ENCODE results near the gene MTMR11. TPM values are rescaled to one million over a fixed set of nuclear protein-coding genes. Genes with fewer than 3 reads are reported as not detected.

The MTMR11 gene
- total and polyA plus RNA-seq, 7 donors: 10.3 to 85.8 (median 22.5) TPM

DNA sequence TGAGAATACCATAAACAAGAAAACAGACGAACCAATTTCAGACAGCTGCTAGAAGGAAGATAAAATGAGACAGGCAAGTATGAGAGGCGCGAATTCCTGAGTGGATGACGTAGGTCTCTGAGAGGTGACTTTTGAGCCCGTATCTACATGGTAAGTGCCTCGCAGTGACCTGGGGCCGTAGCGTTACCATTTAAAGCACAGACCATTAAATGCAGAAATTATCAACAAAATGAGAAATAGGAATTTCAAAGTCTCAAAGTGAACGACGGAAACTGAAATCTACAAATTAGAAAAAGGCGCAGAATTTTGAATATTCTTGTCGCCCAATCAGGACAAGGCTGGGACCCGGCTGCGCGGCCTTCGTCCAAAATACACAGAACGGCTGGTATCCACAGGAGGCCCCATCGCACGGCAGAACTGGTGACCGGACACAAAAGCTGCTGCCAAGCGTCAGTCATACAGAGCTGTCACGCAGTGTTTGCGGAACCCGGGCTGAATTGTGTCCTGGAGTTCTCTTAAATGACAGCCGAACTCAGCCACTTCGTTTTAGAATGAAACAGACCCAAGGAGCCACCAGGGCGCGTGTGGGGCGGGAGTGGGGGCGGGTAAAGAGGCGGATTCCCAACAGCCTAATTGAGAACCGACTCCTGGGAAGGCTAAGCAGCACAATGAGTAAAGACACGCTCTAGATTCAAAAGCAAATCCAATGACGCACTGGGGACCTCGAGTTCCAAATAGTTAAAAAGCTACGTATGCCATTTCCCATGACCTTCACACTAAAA, 51.1 kb downstream of the MTMR11 start:
- WGBS, 2 donors: 0% methylated on average over 36 of the region's 36 CpGs
- intact Hi-C loops (cut with DNase I): loop anchor here (10.0 kb wide), 1 partner anchor 179 kb away; the partner anchor contains the start of gene VPS45
- peaks cover 3 to 32% (median 21%) of the 10 kb centered on the region in 4 donors for H3K4me1 ChIP-seq
- DNase-seq: peak; percentile 94
- TF ChIP-seq POLR2AphosphoS5 (IDR thresholded peaks at IDR 0.05) (peak; percentile 57 to 92 (median 76)), EP300 (IDR thresholded peaks at IDR 0.05) (peak in 1 of 4 donors; percentile 6), POLR2A (IDR thresholded peaks at IDR 0.05) (peak; percentile 32 to 33)
- TF ChIP-seq, protein P1, sequence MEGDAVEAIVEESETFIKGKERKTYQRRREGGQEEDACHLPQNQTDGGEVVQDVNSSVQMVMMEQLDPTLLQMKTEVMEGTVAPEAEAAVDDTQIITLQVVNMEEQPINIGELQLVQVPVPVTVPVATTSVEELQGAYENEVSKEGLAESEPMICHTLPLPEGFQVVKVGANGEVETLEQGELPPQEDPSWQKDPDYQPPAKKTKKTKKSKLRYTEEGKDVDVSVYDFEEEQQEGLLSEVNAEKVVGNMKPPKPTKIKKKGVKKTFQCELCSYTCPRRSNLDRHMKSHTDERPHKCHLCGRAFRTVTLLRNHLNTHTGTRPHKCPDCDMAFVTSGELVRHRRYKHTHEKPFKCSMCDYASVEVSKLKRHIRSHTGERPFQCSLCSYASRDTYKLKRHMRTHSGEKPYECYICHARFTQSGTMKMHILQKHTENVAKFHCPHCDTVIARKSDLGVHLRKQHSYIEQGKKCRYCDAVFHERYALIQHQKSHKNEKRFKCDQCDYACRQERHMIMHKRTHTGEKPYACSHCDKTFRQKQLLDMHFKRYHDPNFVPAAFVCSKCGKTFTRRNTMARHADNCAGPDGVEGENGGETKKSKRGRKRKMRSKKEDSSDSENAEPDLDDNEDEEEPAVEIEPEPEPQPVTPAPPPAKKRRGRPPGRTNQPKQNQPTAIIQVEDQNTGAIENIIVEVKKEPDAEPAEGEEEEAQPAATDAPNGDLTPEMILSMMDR (IDR thresholded peaks at IDR 0.05): peak in 1 of 4 experiments; percentile 4
- H3K9me3 ChIP-seq: no peaks in the 10 kb centered on the region
- H3K4me3 ChIP-seq: peak overlapping the region; percentile 72 to 79 (median 76)
- no peaks in the 10 kb centered on the region for H3K36me3 ChIP-seq
- no peaks in the 10 kb centered on the region for H3K27me3 ChIP-seq
- peak overlapping the region; percentile 97 to 100 (median 99) for H3K27ac ChIP-seq

DNA sequence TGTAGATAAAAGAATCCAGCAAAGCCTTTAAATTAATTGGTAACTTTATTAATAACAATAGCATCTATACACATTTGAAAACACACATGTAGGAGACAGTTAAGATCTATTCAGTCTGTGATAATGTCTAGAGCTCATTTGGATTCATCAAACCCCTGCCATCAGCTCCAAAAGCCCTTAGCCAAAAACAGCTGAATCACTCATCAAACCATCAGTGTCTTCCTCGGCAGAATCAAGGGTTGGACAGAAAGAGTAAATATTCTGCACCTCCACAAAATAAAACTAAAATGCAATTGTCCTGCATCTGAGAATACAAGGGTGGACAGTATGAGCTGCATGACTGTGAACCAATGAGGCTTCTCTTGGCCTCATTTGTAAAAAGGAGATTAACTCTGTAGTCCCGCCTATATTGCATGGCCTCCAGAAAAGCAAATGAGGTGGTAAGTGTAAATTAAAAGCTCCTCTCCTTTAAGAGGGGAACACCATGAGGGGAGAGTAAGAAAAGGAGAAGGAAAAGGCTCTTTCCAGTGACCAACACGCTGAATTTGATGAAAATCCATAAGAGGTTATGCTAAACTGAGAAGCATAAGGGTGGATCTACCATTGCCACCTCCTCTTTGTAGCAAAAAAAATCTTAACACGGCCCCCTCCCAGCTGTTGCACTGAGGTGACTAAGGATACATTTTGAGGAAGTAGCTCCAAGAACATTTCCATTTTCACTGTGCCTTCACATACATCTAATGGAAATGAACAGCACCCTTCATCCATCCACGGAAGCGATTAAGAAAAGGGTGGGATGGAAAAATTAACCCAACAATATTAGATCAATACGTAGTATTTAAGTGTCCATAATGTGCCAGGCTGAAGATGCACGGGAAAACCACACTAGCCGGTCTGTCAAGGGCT, 52.0 kb downstream of the MTMR11 start:
- intact Hi-C loops (cut with DNase I): loop anchor here (10.0 kb wide), 1 partner anchor 180 kb away; the partner anchor contains the start of gene VPS45
- no peaks in the 10 kb centered on the region for H3K27me3 ChIP-seq
- 7 to 12% methylated on average over 9 of the region's 9 CpGs for WGBS, 2 donors
- peak overlapping the region; percentile 72 to 79 (median 76) for H3K4me3 ChIP-seq
- TF ChIP-seq POLR2A (IDR thresholded peaks at IDR 0.05) (no peak), POLR2AphosphoS5 (IDR thresholded peaks at IDR 0.05) (peak in 2 of 4 donors; percentile 1 to 23), EP300 (IDR thresholded peaks at IDR 0.05) (no peak)
- TF ChIP-seq, protein P1 (IDR thresholded peaks at IDR 0.05): no peak
- DNase-seq: no peak
- peaks cover 3 to 32% (median 21%) of the 10 kb centered on the region in 4 donors for H3K4me1 ChIP-seq
- no peaks in the 10 kb centered on the region for H3K36me3 ChIP-seq
- peak overlapping the region; percentile 97 to 100 (median 99) for H3K27ac ChIP-seq
- no peaks in the 10 kb centered on the region for H3K9me3 ChIP-seq

DNA sequence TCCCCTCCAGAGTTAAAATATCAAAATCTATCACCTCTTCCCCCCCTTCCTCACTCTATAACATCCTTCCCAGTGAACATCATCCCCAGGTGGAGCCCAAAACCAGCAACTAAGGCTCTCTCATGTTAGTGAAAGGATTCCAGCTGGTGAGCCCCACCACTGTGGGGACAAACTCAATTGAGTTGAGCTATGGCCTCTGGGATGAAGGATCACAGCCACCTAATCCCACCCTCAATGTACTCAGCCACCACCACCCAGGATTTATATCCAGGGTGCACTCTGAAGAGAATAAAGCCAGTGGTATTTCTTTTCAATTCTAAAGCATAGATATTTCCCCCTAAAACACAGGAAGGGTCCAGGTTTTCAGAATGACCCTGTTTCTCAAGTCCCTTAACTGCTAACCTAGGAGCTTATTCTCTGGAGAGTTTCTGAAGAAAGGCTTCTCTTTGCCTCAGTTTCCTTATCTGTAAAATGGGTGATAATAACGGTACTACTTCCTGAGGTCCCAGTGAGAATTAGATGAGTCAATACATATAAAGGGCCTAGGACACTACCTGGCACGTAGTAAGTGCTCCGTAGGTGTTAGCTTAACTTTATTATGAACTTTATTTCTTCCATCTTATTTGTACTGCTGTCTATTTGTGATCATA, 53.0 kb downstream of the MTMR11 start:
- Histone ChIP-seq H3K4me3 (no peak overlapping the region), H3K27me3 (no peaks in the 10 kb centered on the region), H3K9me3 (no peaks in the 10 kb centered on the region), H3K4me1 (peaks cover 3 to 28% (median 18%) of the 10 kb centered on the region in 4 donors), H3K27ac (peak overlapping the region in 1 of 4 donors; percentile 97), H3K36me3 (no peaks in the 10 kb centered on the region)
- intact Hi-C loops (cut with DNase I): loop anchor here (10.0 kb wide), 1 partner anchor 181 kb away; the partner anchor contains the start of gene VPS45
- DNase-seq: no peak
- TF ChIP-seq, protein P1 (IDR thresholded peaks at IDR 0.05): no peak
- TF ChIP-seq POLR2AphosphoS5 (IDR thresholded peaks at IDR 0.05): no peak
- TF ChIP-seq EP300 (IDR thresholded peaks at IDR 0.05): no peak
- TF ChIP-seq POLR2A (IDR thresholded peaks at IDR 0.05): no peak
- WGBS, 2 donors: 80 to 87% methylated on average over 3 of the region's 3 CpGs

DNA sequence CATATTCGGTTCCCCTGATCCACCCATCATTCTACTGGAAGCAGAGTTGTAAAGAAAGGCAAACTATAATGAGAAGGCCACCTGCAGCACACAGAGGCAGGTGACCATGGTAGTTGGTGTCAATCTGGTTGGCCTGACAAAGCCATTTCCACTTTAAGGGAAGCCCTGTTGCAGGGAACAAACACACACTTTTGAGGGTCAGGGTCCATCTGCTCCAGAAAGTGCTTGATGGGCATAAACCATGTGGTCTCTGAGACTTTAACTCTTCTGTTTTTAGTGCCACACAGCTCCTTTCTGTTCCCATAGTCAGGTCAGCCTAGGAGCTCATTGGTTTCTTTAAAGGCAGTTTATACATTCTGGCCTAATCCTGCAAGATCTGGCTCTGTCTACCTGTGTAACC, 54.8 kb downstream of the MTMR11 start:
- TF ChIP-seq POLR2AphosphoS5 (IDR thresholded peaks at IDR 0.05) (no peak), POLR2A (IDR thresholded peaks at IDR 0.05) (no peak)
- Histone ChIP-seq H3K4me1 (peaks cover 3 to 20% (median 18%) of the 10 kb centered on the region in 4 donors), H3K36me3 (no peaks in the 10 kb centered on the region), H3K27ac (no peak overlapping the region), H3K9me3 (no peaks in the 10 kb centered on the region), H3K27me3 (no peaks in the 10 kb centered on the region), H3K4me3 (no peak overlapping the region)
- intact Hi-C loops (cut with DNase I): loop anchor here (10.0 kb wide), 1 partner anchor 183 kb away; the partner anchor contains the start of gene VPS45
- no peak for DNase-seq
- WGBS, 2 donors: 58 to 88% methylated on average over 1 of the region's 1 CpG

Measured in sigmoid colon (tissue), 7 donors.